Middle frontal gyrus (tissue), 1 donor: ENCODE results near the gene SLC34A2.

ENCODE experiments used
- DNase-seq: peaks from one replicate; pipeline ENCODE4 v3.0.0-alpha.2; 2015; ENCODE audit warnings: low spot score; ENCODE audit errors: extremely low spot score

SLC34A2 gene

DNA sequence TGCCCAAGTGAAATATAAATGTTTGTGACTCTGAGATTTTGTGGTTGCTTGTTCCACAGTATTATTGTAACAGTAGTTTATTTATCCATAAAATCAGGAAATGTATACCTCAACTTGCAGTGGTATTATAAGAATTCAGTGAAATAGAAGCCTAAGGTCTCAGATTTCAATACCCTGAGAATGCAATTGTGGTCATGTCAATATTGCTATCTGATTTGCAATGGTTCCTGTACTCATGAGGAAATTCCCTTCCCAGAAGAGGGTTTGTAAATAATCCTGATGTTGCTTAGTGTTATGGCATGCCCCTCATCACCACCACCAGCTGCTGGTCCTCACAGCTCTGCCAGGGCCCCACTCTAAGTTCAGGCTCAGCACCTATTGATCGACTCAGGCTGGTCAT is 67.8 kb downstream of the SLC34A2 start:
- DNase-seq, result no peak

- DNase-seq, result no peak
These were observed 70.2 kb downstream of the SLC34A2 start for GRCh38 chr4:25725870-25726269.

DNA sequence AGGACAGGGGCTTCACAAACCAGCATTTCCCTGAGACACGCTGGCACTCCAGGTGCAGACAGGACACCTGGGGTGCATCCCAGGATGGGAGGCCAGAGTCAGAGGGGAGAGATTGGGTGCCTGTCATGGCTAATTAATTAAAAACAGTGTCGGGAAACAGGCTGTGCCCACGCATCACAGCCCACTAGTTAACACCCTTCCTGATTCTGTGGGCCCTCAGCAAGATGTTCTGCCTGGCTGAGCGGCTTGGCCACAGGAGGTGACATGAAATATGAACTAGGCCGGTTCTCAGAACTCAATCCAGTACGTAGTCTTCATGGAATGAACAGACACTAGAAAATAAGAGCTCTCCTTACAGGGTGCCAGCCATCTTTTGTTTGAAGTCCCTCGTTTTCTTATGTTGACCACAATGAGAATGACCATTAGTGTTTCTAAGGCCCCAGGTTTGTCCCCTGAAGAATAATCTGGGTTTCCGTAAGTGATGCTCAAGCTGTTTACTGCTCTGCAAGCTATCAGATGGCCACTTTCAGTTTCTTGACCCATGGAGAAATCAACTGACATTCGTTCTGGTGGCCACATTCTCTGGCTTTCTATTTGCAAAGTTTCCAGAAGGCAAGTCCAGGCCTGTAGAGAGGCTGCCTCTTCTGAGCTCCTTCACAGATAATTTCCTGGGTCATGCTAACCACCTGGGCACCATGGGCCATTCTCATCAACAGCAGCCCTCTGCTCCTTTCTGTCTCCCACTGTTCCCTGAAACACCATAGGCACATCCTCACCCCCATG is 72.3 kb downstream of the SLC34A2 start:
- no peak for DNase-seq
